Ascending aorta (tissue), 2 donors: ENCODE results near the gene TESK2. TPM values are rescaled to one million over a fixed set of nuclear protein-coding genes. Genes with fewer than 3 reads are reported as not detected.

Experiments
- DNase-seq, 2 donors: peaks; one replicate each; pipeline ENCODE4 v3.0.0-alpha.2; 2019; ENCODE audit warnings: low spot score in 2 of 2
- H3K27ac ChIP-seq, 2 donors: fragments of 200-600 bp; sonication (generic); one replicate each; pipeline ENCODE4 v1.5.1; 2016 to 2017; ENCODE audit warnings: mild to moderate bottlenecking in 1 of 2
- H3K27me3 ChIP-seq: fragments of 200-600 bp; sonication (generic); one replicate; pipeline ENCODE4 v1.5.1; 2017
- H3K36me3 ChIP-seq, 2 donors: fragments of 200-600 bp; sonication (generic); one replicate each; pipeline ENCODE4 v1.5.1; 2016
- H3K4me1 ChIP-seq, 2 donors: fragments of 200-600 bp; sonication (generic); one replicate each; pipeline ENCODE4 v1.5.1; 2016 to 2017; ENCODE audit warnings: mild to moderate bottlenecking in 1 of 2
- H3K4me3 ChIP-seq, 2 donors: fragments of 200-600 bp; sonication (generic); one replicate each; pipeline ENCODE4 v1.5.1; 2016 to 2017; ENCODE audit warnings: mild to moderate bottlenecking in 1 of 2
- H3K9me3 ChIP-seq, 2 donors: fragments of 200-600 bp; sonication (generic); one replicate each; pipeline ENCODE4 v1.5.1; 2016
- intact Hi-C: fragments of 100-400 bp; cut with DNase I; formaldehyde crosslinking; loops from one replicate; pipeline ENCODE4 v1.15.1; 2023
- total RNA-seq: library from RNA; depleted of rRNA; stranded (reverse); fragments of >200 nt; gene quantifications from one replicate; pipeline ENCODE4 v1.1.0, GENCODE V29; 2016
- TF ChIP-seq, protein P1 (sequence below), 3 experiments: fragments of 200-600 bp in 2 of 3; fragments of 450-650 bp in 1 of 3; sonication (generic) in 2 of 3; IDR thresholded peaks; one replicate each; pipeline ENCODE4 v1.5.1; 2016 to 2019; ENCODE audit warnings: antibody characterized with exemption in 3 of 3, mild to moderate bottlenecking in 1 of 3, moderate library complexity in 1 of 3

The TESK2 gene
- total RNA-seq, 1 donor from 2014 or later, result 0.32 TPM

DNA sequence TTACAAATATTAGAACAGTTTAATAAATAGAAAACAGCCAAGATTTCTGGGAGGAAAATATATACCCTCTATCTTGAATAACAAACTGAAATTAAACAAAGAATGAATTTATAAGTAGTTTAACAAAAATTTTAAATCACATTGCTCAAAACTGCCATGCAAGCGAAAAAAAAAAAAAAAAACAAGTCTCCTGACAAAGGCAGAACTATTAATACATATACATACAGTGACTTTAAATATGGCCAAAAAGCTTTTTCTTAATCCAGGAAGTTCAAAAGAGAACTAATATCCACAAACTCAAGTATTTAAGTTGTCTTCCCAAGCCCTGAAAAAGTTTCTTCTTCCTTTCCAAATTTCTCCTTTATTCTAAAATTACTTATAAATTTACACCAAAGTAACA, 87.2 kb downstream of the TESK2 start:
- H3K4me3 ChIP-seq, result no peak overlapping the region
- no peaks in the 10 kb centered on the region for H3K27me3 ChIP-seq
- no peak for DNase-seq
- H3K27ac ChIP-seq, result no peak overlapping the region
- H3K36me3 ChIP-seq, result no peaks in the 10 kb centered on the region
- no peaks in the 10 kb centered on the region for H3K4me1 ChIP-seq
- intact Hi-C loops, result no loop called here
- TF ChIP-seq, protein P1, sequence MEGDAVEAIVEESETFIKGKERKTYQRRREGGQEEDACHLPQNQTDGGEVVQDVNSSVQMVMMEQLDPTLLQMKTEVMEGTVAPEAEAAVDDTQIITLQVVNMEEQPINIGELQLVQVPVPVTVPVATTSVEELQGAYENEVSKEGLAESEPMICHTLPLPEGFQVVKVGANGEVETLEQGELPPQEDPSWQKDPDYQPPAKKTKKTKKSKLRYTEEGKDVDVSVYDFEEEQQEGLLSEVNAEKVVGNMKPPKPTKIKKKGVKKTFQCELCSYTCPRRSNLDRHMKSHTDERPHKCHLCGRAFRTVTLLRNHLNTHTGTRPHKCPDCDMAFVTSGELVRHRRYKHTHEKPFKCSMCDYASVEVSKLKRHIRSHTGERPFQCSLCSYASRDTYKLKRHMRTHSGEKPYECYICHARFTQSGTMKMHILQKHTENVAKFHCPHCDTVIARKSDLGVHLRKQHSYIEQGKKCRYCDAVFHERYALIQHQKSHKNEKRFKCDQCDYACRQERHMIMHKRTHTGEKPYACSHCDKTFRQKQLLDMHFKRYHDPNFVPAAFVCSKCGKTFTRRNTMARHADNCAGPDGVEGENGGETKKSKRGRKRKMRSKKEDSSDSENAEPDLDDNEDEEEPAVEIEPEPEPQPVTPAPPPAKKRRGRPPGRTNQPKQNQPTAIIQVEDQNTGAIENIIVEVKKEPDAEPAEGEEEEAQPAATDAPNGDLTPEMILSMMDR (IDR thresholded peaks at IDR 0.05), result no peak
- H3K9me3 ChIP-seq, result no peaks in the 10 kb centered on the region

DNA sequence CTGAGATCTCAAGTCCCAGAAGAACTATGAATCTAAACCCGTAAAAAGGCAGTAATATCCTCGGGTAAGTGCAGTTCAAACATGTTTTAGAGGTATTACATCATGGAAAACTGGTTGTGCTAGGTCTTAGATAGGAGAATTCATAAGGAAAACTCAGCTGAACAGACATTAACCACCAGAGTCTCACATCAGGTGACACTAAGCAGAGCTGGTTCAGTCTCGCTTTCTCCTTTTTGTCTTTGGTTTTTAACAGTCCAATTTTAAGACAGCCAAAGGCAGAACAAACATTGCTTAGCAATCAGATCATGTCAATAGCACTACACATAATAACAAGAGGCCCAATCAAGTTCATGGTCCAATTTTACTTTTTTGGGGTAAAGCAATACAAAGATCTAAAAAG, 87.7 kb downstream of the TESK2 start:
- Histone ChIP-seq H3K27ac (no peak overlapping the region), H3K9me3 (no peaks in the 10 kb centered on the region), H3K4me1 (no peaks in the 10 kb centered on the region), H3K4me3 (no peak overlapping the region), H3K27me3 (no peaks in the 10 kb centered on the region), H3K36me3 (no peaks in the 10 kb centered on the region)
- intact Hi-C loops, result no loop called here
- TF ChIP-seq, protein P1 (IDR thresholded peaks at IDR 0.05), result no peak
- no peak for DNase-seq

DNA sequence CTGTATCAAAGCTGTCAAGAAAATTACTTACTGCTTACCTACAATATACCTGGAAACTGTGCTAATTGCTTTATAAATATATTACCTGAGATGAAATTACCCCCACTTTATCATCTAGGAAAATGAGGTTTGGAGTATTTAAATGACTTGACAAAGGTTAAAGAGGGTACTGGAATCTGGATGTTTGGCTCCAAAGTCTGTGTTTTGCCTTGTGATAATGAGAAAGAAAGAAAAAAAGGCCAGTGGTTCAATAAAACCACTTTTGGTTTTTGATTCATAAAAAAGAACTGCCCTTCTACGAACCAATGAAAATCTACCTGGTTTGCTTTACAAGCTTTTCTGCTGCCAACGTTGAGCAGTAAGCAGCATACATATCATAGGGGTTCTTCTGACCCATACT, 89.4 kb downstream of the TESK2 start:
- H3K27me3 ChIP-seq, result no peaks in the 10 kb centered on the region
- H3K36me3 ChIP-seq, result no peaks in the 10 kb centered on the region
- H3K9me3 ChIP-seq, result no peaks in the 10 kb centered on the region
- H3K4me1 ChIP-seq, result no peaks in the 10 kb centered on the region
- H3K4me3 ChIP-seq, result no peak overlapping the region
- TF ChIP-seq, protein P1 (IDR thresholded peaks at IDR 0.05), result no peak
- no peak for DNase-seq
- H3K27ac ChIP-seq, result no peak overlapping the region
- intact Hi-C loops, result no loop called here

DNA sequence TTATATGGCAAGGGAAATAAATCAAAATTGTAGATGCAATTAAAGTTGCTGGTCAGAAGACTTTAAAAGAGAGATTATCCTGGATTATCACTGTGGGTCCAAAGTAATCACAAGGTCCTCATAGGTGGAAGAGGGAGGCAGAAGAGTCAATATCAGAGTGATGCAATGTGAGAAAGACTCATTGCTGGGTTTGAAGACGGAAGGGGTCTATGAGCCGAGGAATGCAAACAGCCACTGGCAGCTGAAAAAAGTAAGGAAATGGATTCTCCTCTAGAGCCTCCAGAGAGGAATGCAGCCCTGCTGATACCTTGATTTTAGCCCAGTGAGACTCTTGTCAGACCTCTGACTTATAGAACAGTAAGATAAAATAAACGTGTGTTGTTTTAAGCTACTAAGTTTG, 90.9 kb downstream of the TESK2 start:
- Histone ChIP-seq H3K27ac (no peak overlapping the region), H3K9me3 (no peaks in the 10 kb centered on the region), H3K36me3 (no peaks in the 10 kb centered on the region), H3K4me3 (no peak overlapping the region), H3K4me1 (no peaks in the 10 kb centered on the region), H3K27me3 (no peaks in the 10 kb centered on the region)
- TF ChIP-seq, protein P1 (IDR thresholded peaks at IDR 0.05), result no peak
- DNase-seq, result no peak
- intact Hi-C loops, result no loop called here

DNA sequence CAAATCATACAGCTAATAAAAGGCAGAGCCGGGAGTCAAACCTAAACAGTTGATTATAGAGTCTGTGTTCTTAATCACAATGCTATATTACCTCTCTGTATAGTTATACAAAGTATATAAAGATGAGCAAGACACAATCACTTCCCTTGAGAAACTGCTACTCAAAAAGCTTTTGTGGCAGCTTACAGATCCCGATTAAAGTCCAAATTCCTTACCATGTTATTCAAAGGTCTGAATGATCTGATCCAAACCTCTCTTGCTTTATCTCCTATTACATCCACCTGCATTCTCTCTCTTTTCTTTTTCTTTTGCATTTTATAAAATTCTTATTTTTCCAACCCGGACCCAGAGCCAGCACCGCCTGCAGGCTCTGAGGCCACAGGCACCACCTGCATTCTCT, 93.7 kb downstream of the TESK2 start:
- no peaks in the 10 kb centered on the region for H3K9me3 ChIP-seq
- TF ChIP-seq, protein P1 (IDR thresholded peaks at IDR 0.05), result no peak
- intact Hi-C loops, result no loop called here

DNA sequence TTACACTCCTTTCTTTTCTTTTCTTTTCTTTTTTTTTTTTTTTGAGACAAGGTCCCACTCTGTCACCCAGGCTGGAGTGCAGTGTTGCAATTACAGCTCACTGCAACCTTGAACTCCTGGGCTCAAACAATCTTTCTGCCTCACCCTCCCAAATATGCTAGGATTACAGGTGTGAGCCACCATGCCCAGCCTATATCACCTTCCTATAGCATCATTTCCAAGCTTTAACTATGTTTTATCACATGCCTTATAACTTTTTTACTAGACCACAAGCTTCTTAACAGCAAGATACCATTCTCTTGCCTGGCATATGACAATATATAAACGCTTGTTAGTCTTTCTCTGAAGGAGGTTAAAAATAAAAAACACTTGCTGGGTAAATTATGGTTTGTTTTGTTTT, 95.4 kb downstream of the TESK2 start:
- intact Hi-C loops, result no loop called here

More for the DNA sequence above, 93.7 kb downstream of the TESK2 start:
- H3K27me3 ChIP-seq, result no peaks in the 10 kb centered on the region
- no peaks in the 10 kb centered on the region for H3K4me1 ChIP-seq
- DNase-seq, result no peak
- H3K36me3 ChIP-seq, result no peaks in the 10 kb centered on the region
- H3K4me3 ChIP-seq, result no peak overlapping the region
- H3K27ac ChIP-seq, result no peak overlapping the region

More for the DNA sequence above, 95.4 kb downstream of the TESK2 start:
- no peaks in the 10 kb centered on the region for H3K36me3 ChIP-seq
- no peaks in the 10 kb centered on the region for H3K27me3 ChIP-seq
- no peaks in the 10 kb centered on the region for H3K4me1 ChIP-seq
- no peak for DNase-seq
- TF ChIP-seq, protein P1 (IDR thresholded peaks at IDR 0.05), result no peak
- H3K27ac ChIP-seq, result no peak overlapping the region
- no peaks in the 10 kb centered on the region for H3K9me3 ChIP-seq
- no peak overlapping the region for H3K4me3 ChIP-seq
